Activated naive CD4-positive, alpha-beta T cell treated with Interleukin-2 at 50 U/mL for 16 hours (primary cell): ENCODE data around the gene CYB5R3.
"Not testable (repeated sequence)": the region's sequence is repeated elsewhere in the genome, so short reads cannot be mapped to it uniquely, and the experiment has no call there.

Experiments
- DNase-seq: peaks from one replicate; pipeline ENCODE4 v3.0.0-alpha.2; 2020

Gene CYB5R3

GRCh38 chr22:42677936-42678335, 28.7 kb upstream of the CYB5R3 start:
- not testable (repeated sequence) for DNase-seq

- no peak for DNase-seq
Measured at GRCh38 chr22:42676059-42676607, 26.9 kb upstream of the CYB5R3 start.

DNA sequence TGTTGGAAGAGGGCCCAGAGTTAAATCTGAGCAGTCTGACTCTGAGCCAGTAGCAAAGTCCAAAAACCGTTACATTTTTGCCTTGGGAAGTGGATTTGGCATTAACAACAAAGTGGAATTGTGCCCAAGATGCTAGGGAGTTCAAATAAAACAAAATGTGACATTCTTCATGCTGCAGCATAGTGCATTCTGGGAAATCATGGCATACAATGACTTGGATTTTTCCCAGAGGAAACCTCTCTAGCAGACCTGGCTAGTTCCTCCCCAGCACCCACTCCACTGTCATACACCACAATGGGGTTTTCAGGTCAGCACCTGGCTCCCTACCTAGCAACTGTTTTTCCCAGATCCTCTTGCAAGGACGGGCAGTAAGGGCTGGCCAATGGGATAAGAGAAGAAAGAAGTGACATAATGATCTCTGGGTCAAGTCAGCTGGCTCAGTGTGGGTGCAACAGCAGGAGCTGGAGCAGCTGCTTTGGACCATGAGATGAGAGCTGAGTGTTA, 24.8 kb upstream of the CYB5R3 start:
- DNase-seq, result no peak

- DNase-seq, result not testable (repeated sequence)
Measured at GRCh38 chr22:42673071-42673470, 23.9 kb upstream of the CYB5R3 start.

- no peak for DNase-seq
Measured at GRCh38 chr22:42670921-42671709, 21.9 kb upstream of the CYB5R3 start.

DNA sequence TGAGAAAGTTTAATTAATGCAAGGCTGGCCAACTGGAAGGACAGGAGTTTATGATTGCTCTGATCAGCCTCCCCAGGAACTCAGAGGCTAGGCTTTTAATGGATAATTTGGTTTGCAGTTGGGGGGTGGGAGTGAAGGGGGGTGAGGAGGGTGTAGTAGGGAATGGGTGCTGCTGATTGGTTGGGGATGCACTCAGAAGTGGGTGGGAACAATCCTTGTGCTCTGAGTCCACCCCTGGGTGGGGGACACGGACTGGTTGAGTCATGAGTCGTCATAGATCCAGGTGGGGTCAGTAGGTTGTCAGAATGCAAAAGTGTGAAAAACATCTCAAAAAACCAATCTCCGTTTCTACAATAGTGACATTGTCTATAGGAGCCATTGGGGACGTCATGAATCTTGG, 20.9 kb upstream of the CYB5R3 start:
- no peak for DNase-seq

DNA sequence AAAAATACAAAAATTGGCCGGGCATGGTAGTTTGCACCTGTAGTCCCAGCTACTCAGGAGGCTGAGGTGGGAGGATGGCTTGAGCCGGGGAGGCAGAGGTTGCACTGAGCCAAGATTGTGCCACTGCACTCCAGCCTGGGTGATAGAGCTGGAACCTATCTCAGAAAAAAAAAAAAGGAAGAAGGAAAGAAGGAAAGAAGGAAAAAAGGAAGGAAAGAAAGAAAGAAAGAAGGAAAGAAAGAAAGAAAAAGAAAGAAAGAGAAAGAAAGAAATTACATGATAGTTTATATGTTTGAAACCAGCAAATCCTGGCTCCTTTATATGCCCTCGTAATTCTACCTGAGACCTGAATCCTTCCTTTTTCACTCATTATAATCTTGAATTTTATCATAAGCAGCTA, 17.2 kb upstream of the CYB5R3 start:
- DNase-seq, result not testable (repeated sequence)

GRCh38 chr22:42664976-42665831, 16.0 kb upstream of the CYB5R3 start:
- DNase-seq, result no peak

GRCh38 chr22:42661985-42662831, 13.0 kb upstream of the CYB5R3 start:
- DNase-seq, result peak; percentile 83

DNA sequence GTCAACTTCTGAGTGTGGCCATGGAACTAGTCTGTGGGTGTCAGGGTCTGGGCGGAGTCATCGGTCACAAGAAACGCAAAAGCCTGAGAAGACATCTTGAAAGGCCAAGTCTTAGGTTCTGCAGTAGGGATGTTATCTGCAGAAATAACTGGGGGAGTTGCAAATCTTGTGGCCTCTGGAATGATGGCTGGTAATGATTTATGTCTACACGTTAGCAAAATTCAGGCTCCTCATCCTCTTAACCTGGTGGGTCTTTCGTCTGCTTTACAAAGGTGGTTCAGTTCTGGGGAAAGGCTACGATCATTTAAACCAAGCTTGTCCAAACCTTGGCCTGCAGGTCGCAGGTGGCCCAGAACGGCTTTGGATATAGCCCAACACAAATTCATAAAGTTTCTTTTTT, 7.4 kb upstream of the CYB5R3 start:
- DNase-seq, result no peak

DNA sequence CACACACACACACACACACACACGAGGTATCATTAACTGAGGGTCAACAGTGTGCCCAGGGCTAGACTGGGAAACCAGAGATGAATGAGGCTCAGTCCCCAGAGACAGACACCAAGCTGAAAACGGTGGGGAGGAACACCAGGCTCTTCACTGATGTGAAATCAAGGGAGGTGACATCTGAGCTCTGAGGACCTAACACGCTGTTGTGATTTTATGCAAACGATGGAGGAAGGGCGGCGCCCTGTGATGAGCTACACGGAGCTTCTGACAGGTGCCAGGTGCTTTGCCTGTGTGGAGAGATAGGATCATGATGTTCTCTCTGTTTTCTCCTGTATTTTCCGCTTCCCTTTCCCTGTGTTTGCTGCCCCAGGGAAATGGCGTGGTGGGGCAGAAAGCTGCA, 6.5 kb upstream of the CYB5R3 start:
- DNase-seq, result no peak

DNA sequence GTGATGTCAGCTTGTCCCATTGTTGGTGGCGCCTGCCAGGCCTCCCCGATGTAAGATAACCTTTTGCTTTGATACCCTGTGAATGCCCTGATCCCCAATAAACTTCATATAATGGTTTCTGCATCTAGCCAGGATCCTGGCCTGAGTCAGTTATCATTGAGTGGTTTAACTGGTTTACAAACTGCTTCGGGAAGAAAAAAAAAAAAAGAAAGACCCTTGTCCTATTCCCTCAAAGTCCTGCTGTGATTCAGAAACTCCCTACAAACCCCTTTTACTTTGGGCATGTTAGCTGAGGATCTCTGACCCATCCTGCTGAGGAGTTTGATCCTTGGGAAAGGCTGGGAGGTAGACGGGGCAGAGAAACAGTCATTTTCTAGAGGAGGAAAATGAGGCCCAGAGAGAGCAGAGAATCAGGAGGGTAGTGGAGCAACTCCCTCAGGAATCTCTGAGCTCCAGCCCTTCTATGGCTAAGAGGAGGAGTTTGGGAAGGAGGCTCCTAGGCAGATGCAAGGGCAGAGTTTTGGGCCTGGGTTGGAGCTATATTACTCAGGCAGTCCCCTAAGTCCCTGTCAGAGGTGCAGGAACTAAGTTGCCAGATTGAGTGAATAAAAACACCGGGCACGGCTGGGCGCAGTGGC, 5.4 kb upstream of the CYB5R3 start:
- no peak for DNase-seq

DNA sequence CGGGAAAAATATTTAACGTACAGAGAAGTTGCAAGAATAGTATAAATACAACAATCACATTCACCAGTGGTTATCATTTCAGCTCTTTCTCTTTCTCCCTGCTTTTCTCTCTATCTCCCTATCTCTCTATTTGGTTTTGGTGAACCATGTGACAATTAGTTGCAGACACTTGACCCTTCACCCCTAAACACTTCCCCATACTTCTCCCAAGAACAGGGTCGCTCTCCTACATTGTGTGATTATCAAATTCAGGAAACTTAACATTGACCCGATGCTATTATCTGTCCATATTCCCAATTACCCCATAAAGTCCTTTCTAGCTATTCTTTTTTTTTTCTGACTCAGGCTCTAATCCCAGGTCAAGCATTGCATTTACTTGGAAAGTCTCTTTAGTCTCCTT, 4.8 kb upstream of the CYB5R3 start:
- DNase-seq, result no peak

DNA sequence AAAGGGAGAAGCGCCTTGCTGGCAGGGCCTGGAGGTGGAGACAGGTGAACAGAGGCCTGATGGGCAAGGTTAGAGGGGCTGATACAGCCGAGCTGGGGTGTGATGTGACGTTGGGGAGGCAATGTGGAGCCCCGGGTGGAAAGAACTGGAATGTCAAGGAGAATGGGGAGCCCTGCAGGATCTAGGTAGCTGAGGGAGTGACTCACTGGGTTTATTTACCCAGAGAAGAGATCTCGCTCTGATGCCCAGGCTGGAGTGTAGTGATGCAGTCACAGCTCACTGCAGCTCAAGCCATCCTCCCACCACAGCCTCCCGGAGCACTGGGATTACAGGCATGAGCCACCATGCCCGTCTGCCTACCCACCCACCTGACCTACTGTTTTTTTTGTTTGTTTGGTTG, 1.9 kb upstream of the CYB5R3 start:
- DNase-seq, result no peak

- DNase-seq, result peak; percentile 44
Measured at GRCh38 chr22:42648368-42649245, 585 bp downstream of the CYB5R3 start.

DNA sequence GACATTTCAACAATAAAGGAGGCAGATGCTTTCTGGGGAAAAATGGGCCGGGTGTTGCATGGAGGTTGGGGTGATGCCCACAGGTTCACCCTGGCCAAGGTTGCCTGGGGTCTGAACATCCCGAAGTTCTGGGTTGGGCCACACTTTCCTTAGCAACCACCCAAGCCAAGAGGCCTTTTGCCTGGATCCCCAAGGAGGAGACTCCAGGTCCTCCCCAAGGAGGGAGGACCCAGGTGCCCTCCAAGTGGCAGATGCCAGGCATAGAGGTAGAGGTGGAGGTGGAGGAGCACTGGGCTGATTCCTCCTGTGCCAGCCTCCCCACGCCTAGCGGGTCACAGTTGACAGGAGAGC, 1.2 kb downstream of the CYB5R3 start:
- no peak for DNase-seq

DNA sequence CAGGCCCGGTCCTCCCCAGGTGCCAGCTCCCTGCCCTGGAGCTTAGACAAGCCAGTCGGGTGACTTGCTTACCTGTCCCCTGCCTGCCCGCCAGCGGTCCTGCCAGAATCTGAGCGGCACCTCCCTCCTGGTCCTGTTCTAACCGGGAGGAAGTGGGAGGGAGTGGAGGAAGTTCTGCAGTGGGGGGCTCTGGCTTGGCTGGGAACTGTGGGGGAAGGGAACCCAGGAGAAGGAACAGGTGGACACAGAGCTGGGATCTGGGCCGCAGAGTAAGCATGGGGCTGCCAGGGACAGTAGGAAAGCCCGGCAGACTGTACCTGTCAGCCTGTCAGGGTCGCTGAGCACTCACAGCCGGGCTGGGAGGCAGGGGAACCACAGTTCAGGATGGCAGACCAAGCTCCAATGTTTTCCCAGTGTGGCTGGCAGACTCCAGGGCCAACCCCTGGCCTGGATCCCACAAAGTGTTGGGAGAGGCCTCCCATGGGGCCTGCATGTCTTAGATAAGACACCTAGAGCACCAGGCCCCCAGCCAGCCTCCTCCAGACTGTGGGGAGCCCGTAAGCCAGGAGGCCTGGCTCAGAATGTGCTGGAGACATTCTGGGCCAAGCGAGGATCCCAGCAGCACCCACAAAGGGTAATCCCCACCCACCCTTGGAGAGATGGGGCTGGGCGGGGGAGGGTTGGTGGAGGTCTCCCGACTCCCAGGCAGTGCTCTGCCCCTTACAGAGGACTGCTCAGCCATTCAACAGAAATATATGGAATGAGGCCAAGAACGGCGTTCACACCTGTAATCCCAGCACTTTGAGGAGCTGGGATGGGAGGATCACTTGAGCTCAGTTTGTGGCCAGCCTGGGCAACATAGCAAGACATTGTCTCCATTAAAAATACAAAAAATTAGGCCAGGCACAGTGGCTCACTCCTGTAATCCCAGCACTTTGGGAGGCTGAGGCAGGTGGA, 2.3 kb downstream of the CYB5R3 start:
- DNase-seq, result no peak

DNA sequence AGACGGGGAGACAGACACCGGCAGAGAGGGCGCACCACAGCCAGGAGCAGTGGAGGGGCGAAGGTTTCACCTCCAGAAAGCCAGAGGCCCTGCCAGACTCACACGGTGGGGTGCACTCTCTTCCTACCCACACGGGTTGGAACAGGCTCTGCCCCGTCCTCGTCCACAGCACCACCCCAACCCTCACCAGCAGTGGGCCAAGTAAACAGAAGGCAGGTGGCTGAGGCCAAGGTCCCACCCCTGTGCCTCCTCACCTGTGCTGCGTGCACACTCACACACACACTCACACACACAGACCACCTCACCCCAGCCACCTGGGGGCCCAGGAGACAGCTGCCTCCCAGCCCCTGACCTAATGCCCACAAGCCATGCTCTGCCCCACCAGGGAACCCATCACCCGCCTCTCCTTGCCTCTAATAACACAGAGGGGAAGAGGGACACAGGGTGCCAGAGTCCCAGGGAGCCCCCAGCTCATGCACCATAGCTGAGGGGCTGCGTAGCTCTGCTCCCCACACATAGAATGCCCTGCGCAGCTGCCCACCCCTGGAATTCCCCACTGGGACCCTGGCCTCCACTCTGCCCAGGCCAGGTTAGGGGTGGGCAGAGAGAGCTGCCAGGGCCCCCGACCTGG, 3.1 kb downstream of the CYB5R3 start:
- DNase-seq, result no peak

DNA sequence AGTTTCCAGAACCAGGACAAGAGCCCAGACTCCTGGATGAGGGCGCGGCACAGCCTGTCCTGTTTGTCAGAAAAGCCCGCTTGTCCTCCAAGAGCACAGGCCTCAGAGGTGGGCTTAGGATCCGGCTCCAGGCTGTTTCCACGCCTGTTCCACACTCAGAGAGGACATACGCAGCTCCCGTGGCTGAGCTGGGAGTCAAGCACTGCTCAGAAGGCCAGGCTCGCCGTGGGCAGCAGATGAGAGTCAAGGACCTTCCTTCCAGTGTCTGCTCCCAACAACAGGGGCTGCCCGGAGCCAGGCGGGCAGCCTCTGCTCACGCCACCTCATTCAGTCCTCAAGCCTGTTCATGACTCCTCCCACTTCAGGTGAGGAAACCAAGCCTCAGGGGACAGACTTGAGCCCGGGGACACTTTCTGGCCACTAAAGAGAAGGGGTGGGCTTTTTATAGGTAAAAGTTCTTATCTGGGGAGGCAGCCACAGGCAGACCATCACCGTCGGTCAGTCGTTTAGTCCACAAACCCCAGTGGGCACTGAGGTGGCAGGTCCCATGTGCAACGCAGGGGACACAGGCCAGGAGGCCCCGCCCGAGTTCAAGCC, 3.8 kb downstream of the CYB5R3 start:
- DNase-seq, result no peak
